Measurements from ENCODE around the gene ACVR1. TPM values are rescaled to one million over a fixed set of nuclear protein-coding genes. Genes with fewer than 3 reads are reported as not detected.
"Not testable (repeated sequence)": the region's sequence is repeated elsewhere in the genome, so short reads cannot be mapped to it uniquely, and the experiment has no call there.

Gene ACVR1
- total and polyA plus RNA-seq, 7 experiments from 2014 or later, result 6.0 to 42.0 (median 17.8) TPM

DNA sequence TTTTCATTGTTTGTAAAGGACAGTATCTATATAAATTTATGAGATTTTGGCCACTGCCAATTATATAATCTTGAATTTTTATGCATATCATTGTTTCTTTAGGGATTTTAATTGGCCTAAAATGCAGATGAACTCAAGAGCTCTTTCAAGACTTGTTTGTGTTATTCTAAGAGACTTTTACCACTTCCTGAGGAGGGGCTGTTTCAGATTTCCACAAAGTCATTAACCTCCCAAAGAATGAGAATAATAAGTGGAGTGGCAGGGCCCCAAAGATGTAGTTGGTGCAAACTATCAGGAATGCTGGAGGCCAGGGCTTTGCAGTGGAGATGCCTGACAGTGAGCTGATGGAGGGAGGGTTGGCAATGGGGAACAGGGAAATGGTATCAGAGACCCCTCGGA is 15.5 kb upstream of the ACVR1 start:
- ChIA-PET CTCF (interaction anchor here (0.6 to 1.6 kb wide), 5 partner anchors 9 to 115 kb away, joined by 3 to 7 read pairs (median 6); partner anchors contain the start of gene ACVR1), POLR2A (interaction anchor here (0.7 to 3.7 kb wide), 4 partner anchors 9 to 449 kb away, joined by 3 to 29 read pairs (median 5); partner anchors contain the start of gene ACVR1)
- Histone ChIP-seq H3K27me3 (ENCODE audit: control insufficient read depth in 2 of 2, insufficient read depth in 2 of 2, low read length in 2 of 2) (no peaks in the 10 kb centered on the region), H3K4me3 (ENCODE audit: low read length) (peak overlapping the region; percentile 18), H3K9me3 (ENCODE audit: control insufficient read depth in 2 of 3, low read length in 3 of 3) (no peaks in the 10 kb centered on the region), H3K36me3 (ENCODE audit: control insufficient read depth in 2 of 3, insufficient read depth in 3 of 3, low read length in 3 of 3) (no peaks in the 10 kb centered on the region), H3K4me1 (ENCODE audit: control insufficient read depth in 2 of 2, insufficient read depth in 2 of 2, low read length in 2 of 2) (peaks cover 17 to 34% of the 10 kb centered on the region in 2 donors), H3K27ac (ENCODE audit: low read depth, low read length) (no peak overlapping the region)
- Mint-ChIP-seq H3K4me3 (peak overlapping the region; percentile 67 to 91 (median 80)), H3K4me1 (peaks cover 29 to 70% (median 61%) of the 10 kb centered on the region in 7 donors), H3K36me3 (peaks cover 0 to 41% (median 3%) of the 10 kb centered on the region in 5 donors), H3K27ac (peak overlapping the region; percentile 69 to 98 (median 88)), H3K9me3 (peaks cover 0 to 3% (median 0%) of the 10 kb centered on the region in 11 donors), H3K27me3 (no peaks in the 10 kb centered on the region)
- DNase-seq (peak in 2 of 9 donors; percentile 27 to 29), ATAC-seq (no peak)
- intact Hi-C loops (cut with micrococcal nuclease), result loop anchor here (1.0 to 10.0 kb wide), 2 partner anchors 8 to 557 kb away; no protein-coding TSS in a partner anchor

- Mint-ChIP-seq H3K4me1 (peaks cover 24 to 65% (median 56%) of the 10 kb centered on the region in 7 donors), H3K27ac (peak overlapping the region; percentile 69 to 98 (median 88)), H3K27me3 (no peaks in the 10 kb centered on the region), H3K9me3 (peaks cover 0 to 3% (median 0%) of the 10 kb centered on the region in 11 donors), H3K36me3 (peaks cover 0 to 36% (median 3%) of the 10 kb centered on the region in 5 donors), H3K4me3 (peak overlapping the region; percentile 1 to 91 (median 79))
- DNase-seq, result no peak
- ATAC-seq, result no peak
- intact Hi-C loops (cut with micrococcal nuclease), result loop anchor here (1.0 to 10.0 kb wide), 2 partner anchors 8 to 556 kb away; no protein-coding TSS in a partner anchor
- H3K4me1 ChIP-seq (ENCODE audit: control insufficient read depth in 2 of 2, insufficient read depth in 2 of 2, low read length in 2 of 2), result peaks cover 14 to 29% of the 10 kb centered on the region in 2 donors
- H3K4me3 ChIP-seq (ENCODE audit: low read length), result peak overlapping the region; percentile 18
- H3K9me3 ChIP-seq (ENCODE audit: control insufficient read depth in 2 of 3, low read length in 3 of 3), result no peaks in the 10 kb centered on the region
- H3K27ac ChIP-seq (ENCODE audit: low read depth, low read length), result no peak overlapping the region
- H3K27me3 ChIP-seq (ENCODE audit: control insufficient read depth in 2 of 2, insufficient read depth in 2 of 2, low read length in 2 of 2), result no peaks in the 10 kb centered on the region
- H3K36me3 ChIP-seq (ENCODE audit: control insufficient read depth in 2 of 3, insufficient read depth in 3 of 3, low read length in 3 of 3), result no peaks in the 10 kb centered on the region
- ChIA-PET POLR2A (interaction anchor here (0.7 to 3.7 kb wide), 6 partner anchors 8 to 448 kb away, joined by 3 to 29 read pairs (median 5); partner anchors contain the start of gene ACVR1), CTCF (interaction anchor here (1.0 to 1.1 kb wide), 3 partner anchors 14 to 116 kb away, joined by 3 to 7 read pairs (median 6); partner anchors contain the start of gene ACVR1)
Measured at GRCh38 chr2:157890969-157891642, 15.0 kb upstream of the ACVR1 start.

DNA sequence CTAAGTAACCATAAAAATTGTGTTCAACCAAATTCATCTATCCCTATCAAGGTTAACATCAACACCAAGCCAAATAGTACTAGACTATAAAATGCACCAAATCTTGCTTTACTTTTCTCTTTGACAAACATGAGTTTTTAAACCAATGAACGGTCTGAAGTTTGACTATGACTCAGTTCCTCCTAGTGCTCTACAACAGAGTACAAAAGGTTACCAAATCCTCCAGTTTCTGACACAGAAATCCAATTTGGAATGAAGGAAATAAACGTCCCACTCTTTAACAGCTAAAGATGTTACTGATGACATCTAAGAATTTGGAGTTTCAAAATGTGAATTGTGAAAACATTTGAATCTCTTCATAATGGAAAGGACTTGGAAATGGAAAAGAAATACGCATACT is 11.8 kb upstream of the ACVR1 start:
- Mint-ChIP-seq H3K9me3 (peaks cover 0 to 3% (median 0%) of the 10 kb centered on the region in 11 donors), H3K27ac (peak overlapping the region in 1 of 9 donors; percentile 54), H3K36me3 (peaks cover 0 to 31% (median 3%) of the 10 kb centered on the region in 5 donors), H3K4me3 (no peak overlapping the region), H3K27me3 (no peaks in the 10 kb centered on the region), H3K4me1 (peaks cover 16 to 35% (median 34%) of the 10 kb centered on the region in 7 donors)
- Histone ChIP-seq H3K27ac (ENCODE audit: low read depth, low read length) (no peak overlapping the region), H3K36me3 (ENCODE audit: control insufficient read depth in 2 of 3, insufficient read depth in 3 of 3, low read length in 3 of 3) (no peaks in the 10 kb centered on the region), H3K4me3 (ENCODE audit: low read length) (no peak overlapping the region), H3K9me3 (ENCODE audit: control insufficient read depth in 2 of 3, low read length in 3 of 3) (no peaks in the 10 kb centered on the region), H3K4me1 (ENCODE audit: control insufficient read depth in 2 of 2, insufficient read depth in 2 of 2, low read length in 2 of 2) (peaks cover 14 to 18% of the 10 kb centered on the region in 2 donors), H3K27me3 (ENCODE audit: control insufficient read depth in 2 of 2, insufficient read depth in 2 of 2, low read length in 2 of 2) (no peaks in the 10 kb centered on the region)
- CTCF ChIA-PET, result interaction anchor here (0.9 to 1.2 kb wide), 4 partner anchors 10 to 552 kb away, joined by 3 to 4 read pairs (median 4); no protein-coding TSS in a partner anchor
- POLR2A ChIA-PET, result interaction anchor here (1.7 to 2.5 kb wide), 2 partner anchors 9 to 11 kb away, joined by 6 to 15 read pairs; partner anchors contain the start of gene ACVR1
- no peak for ATAC-seq
- no peak for DNase-seq
- intact Hi-C loops (cut with micrococcal nuclease), result no loop called here

GRCh38 chr2:157884533-157884932 is 8.4 kb upstream of the ACVR1 start:
- H3K9me3 Mint-ChIP-seq; DNase-seq; ATAC-seq; H3K4me3 ChIP-seq (ENCODE audit: low read length); intact Hi-C loops (cut with micrococcal nuclease); H3K4me3 Mint-ChIP-seq; H3K27ac ChIP-seq (ENCODE audit: low read depth, low read length); CTCF ChIA-PET; H3K36me3 ChIP-seq (ENCODE audit: control insufficient read depth in 2 of 3, insufficient read depth in 3 of 3, low read length in 3 of 3); H3K9me3 ChIP-seq (ENCODE audit: control insufficient read depth in 2 of 3, low read length in 3 of 3); H3K27ac Mint-ChIP-seq; H3K27me3 ChIP-seq (ENCODE audit: control insufficient read depth in 2 of 2, insufficient read depth in 2 of 2, low read length in 2 of 2); H3K27me3 Mint-ChIP-seq; H3K4me1 ChIP-seq (ENCODE audit: control insufficient read depth in 2 of 2, insufficient read depth in 2 of 2, low read length in 2 of 2): not testable (repeated sequence)
- Mint-ChIP-seq H3K36me3 (peaks cover 0 to 21% (median 0%) of the 10 kb centered on the region in 5 donors), H3K4me1 (peaks cover 0 to 14% (median under 1%) of the 10 kb centered on the region in 7 donors)
- POLR2A ChIA-PET, result interaction anchor here (1.3 kb wide), 1 partner anchor 8 kb away, joined by 6 read pairs; the partner anchor contains the start of gene ACVR1

DNA sequence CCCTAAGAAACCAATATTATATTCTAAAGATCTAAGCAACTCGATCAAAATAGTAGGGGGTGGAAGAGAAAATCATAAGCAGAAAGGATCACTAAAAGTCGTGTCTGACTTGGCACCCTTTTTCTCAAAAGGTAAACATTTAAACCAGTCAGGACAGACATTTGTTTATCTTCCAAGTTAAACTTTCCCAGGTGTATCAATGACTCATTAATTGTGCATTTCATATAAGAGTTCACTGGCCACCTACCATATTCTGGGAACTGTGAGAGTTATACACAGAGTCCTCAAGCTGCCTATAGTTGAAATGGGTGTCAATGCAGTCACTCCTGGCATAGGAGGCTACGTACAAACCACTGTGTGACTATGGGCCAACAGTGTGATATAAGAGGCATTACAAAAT is 4.8 kb upstream of the ACVR1 start:
- Histone ChIP-seq H3K27me3 (ENCODE audit: control insufficient read depth in 2 of 2, insufficient read depth in 2 of 2, low read length in 2 of 2) (no peaks in the 10 kb centered on the region), H3K27ac (ENCODE audit: low read depth, low read length) (no peak overlapping the region), H3K36me3 (ENCODE audit: control insufficient read depth in 2 of 3, insufficient read depth in 3 of 3, low read length in 3 of 3) (peaks cover 0 to 3% (median 0%) of the 10 kb centered on the region in 3 experiments), H3K4me3 (ENCODE audit: low read length) (no peak overlapping the region), H3K4me1 (ENCODE audit: control insufficient read depth in 2 of 2, insufficient read depth in 2 of 2, low read length in 2 of 2) (peaks cover 8 to 12% of the 10 kb centered on the region in 2 donors), H3K9me3 (ENCODE audit: control insufficient read depth in 2 of 3, low read length in 3 of 3) (no peaks in the 10 kb centered on the region)
- Mint-ChIP-seq H3K4me1 (peaks cover 7 to 33% (median 18%) of the 10 kb centered on the region in 7 donors), H3K27ac (no peak overlapping the region), H3K36me3 (peaks cover 0 to 12% (median 0%) of the 10 kb centered on the region in 5 donors), H3K4me3 (no peak overlapping the region), H3K9me3 (peaks cover 0 to 1% (median 0%) of the 10 kb centered on the region in 11 donors), H3K27me3 (no peaks in the 10 kb centered on the region)
- ChIA-PET POLR2A (interaction anchor here (0.6 kb wide), 1 partner anchor 17 kb away, joined by 4 read pairs; no protein-coding TSS in a partner anchor), CTCF (no interaction called here)
- ATAC-seq, result no peak
- intact Hi-C loops (cut with micrococcal nuclease), result no loop called here
- no peak for DNase-seq

DNA sequence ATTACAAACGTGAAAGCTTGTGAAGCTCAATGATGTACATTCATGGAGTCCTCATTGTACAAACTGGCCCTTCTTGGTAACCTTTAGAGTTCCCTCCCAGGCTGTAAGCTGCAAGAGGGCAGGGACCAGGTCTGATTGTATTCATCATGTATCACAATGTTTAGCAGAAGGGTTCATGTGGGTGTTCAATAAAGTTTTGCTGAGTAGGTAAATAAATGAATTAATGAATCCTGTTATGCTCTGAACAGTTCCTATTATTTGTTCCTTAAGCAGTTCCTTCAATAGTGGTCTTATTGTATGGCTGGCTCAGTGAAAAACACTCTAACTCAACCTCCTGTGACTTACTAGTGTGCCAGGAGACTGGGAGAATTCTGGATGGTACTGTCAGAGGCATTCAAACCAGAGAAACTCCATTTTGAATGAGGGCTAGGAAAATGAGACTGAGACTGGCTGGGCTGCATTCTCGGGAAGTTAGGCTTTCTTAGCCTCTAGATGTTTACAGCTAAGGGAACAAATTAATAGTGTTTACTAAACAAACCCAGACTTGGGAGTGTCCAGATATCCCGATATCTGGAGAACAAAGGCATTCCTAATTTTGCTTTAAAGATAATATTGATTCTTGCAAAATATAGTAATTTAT is 1.8 kb upstream of the ACVR1 start:
- Mint-ChIP-seq H3K27ac (peak overlapping the region in 4 of 9 donors; percentile 67 to 83 (median 82)), H3K27me3 (no peaks in the 10 kb centered on the region), H3K9me3 (no peaks in the 10 kb centered on the region), H3K36me3 (peaks cover 0 to 19% (median 0%) of the 10 kb centered on the region in 5 donors), H3K4me1 (peaks cover 19 to 51% (median 39%) of the 10 kb centered on the region in 7 donors), H3K4me3 (peak overlapping the region in 7 of 10 donors; percentile 77 to 88 (median 84))
- Histone ChIP-seq H3K27ac (ENCODE audit: low read depth, low read length) (peak overlapping the region; percentile 77), H3K4me3 (ENCODE audit: low read length) (peak overlapping the region; percentile 53), H3K36me3 (ENCODE audit: control insufficient read depth in 2 of 3, insufficient read depth in 3 of 3, low read length in 3 of 3) (peaks cover 0 to 3% (median 0%) of the 10 kb centered on the region in 3 experiments), H3K4me1 (ENCODE audit: control insufficient read depth in 2 of 2, insufficient read depth in 2 of 2, low read length in 2 of 2) (peaks cover 12 to 19% of the 10 kb centered on the region in 2 donors), H3K27me3 (ENCODE audit: control insufficient read depth in 2 of 2, insufficient read depth in 2 of 2, low read length in 2 of 2) (no peaks in the 10 kb centered on the region), H3K9me3 (ENCODE audit: control insufficient read depth in 2 of 3, low read length in 3 of 3) (no peaks in the 10 kb centered on the region)
- CTCF ChIA-PET, result interaction anchor here (0.5 to 2.4 kb wide), 6 partner anchors 9 to 254 kb away, joined by 3 to 10 read pairs (median 4); no protein-coding TSS in a partner anchor
- no peak for DNase-seq
- no peak for ATAC-seq
- intact Hi-C loops (cut with micrococcal nuclease), result loop anchor here (2.0 to 10.0 kb wide), 11 partner anchors 39 to 1545 kb away; partner anchors contain the start of genes ACVR1C (in 1 of the 2), CYTIP (in 1 of the 2), GPD2 (in 1 of the 2) and NR4A2 (in 1 of the 2)
- POLR2A ChIA-PET, result interaction anchor here (1.9 to 4.0 kb wide), 5 partner anchors 7 to 24 kb away, joined by 6 to 50 read pairs (median 15); no protein-coding TSS in a partner anchor
